H1 (cell line): ENCODE data around the gene SMC3. TPM values are rescaled to one million over a fixed set of nuclear protein-coding genes. Genes with fewer than 3 reads are reported as not detected.

Experiments used
- CHD7 ChIP-seq: fragments of 300-600 bp; sonication (generic); IDR thresholded peaks from 2 replicates; pipeline ENCODE4 v1.7.1; 2012; ENCODE audit warnings: low read length, moderate library complexity, mild to moderate bottlenecking, inconsistent platforms; ENCODE audit not compliant: insufficient replicate concordance
- RNF2 ChIP-seq: fragments of 200-900, 300-1000 bp; sonication (generic); IDR thresholded peaks from 2 replicates; pipeline ENCODE4 v1.7.1; 2016; ENCODE audit warnings: borderline replicate concordance, low read depth, mild to moderate bottlenecking, antibody characterized with exemption, low read length; ENCODE audit not compliant: poor library complexity, severe bottlenecking; ENCODE audit errors: missing control alignments
- TAF7 ChIP-seq: optimal IDR thresholded peaks from 2 replicates; pipeline ENCODE3; 2011; ENCODE audit warnings: low read depth, mild to moderate bottlenecking, inconsistent platforms, low read length, moderate library complexity, borderline replicate concordance
- TEAD4 ChIP-seq: IDR thresholded peaks from 2 replicates; pipeline ENCODE4 v1.6.1; 2012; ENCODE audit warnings: low read depth, low read length, inconsistent platforms, mixed read lengths
- polyA plus RNA-seq, 7 experiments: library from polyadenylated mRNA; depleted of rRNA in 3 of 7; stranded (reverse) in 5 of 7; unstranded in 2 of 7; fragments of >200 nt in 5 of 7; fragments of 200-250 nt in 2 of 7; gene quantifications; 1 replicate in 5 of 7; 2 replicates in 1 of 7; 4 replicates in 1 of 7; pipeline versions ENCODE4 v1.2.1 to v1.2.3, GENCODE V29; 2011 to 2013; ENCODE audit warnings: missing spikeins in 2 of 7, mixed read lengths in 2 of 7
- total RNA-seq: library from RNA; stranded (reverse); fragmentation: NEBNext Ultra II Directional; extraction: Animal tissue kit (Norgen Biotek cat#: 25700); gene quantifications from 2 replicates; pipeline ENCODE4 v1.2.1, GENCODE V29; 2021

SMC3 gene
- total and polyA plus RNA-seq, 2 of the 8 experiments (the other 6 are each of a cell fraction or from before 2014, with no cell fraction given), result 12.7 to 93.4 TPM

- TF ChIP-seq CHD7, result no peak
- no peak for TF ChIP-seq RNF2
- no peak for TF ChIP-seq TEAD4
- TF ChIP-seq TAF7, result no peak
These were observed 34.3 kb upstream of the SMC3 start (continued) for GRCh38 chr10:110533149-110533548.
